Panc1 (cell line): ENCODE results near the gene ADCY9.

Experiments
- CTCF ChIP-seq: fragments of 450-650 bp; IDR thresholded peaks from 2 replicates; pipeline ENCODE4 v1.5.1; 2017; ENCODE audit warnings: mild to moderate bottlenecking
- TCF7L2 ChIP-seq: IDR thresholded peaks from 2 replicates; pipeline ENCODE4 v1.6.1; 2011; ENCODE audit warnings: mild to moderate bottlenecking, low read depth, low read length, inconsistent platforms

- TF ChIP-seq CTCF (no peak), TCF7L2 (no peak)
Observed at GRCh38 chr16:4026854-4027253, 89.4 kb downstream of the ADCY9 start.
